ENCODE data around the gene NEURL3. TPM values are rescaled to one million over a fixed set of nuclear protein-coding genes. Genes with fewer than 3 reads are reported as not detected.
"Not testable (repeated sequence)": the region's sequence is repeated elsewhere in the genome, so short reads cannot be mapped to it uniquely, and the experiment has no call there.

The NEURL3 gene
- total RNA-seq, 4 donors from 2014 or later, result not detected

DNA sequence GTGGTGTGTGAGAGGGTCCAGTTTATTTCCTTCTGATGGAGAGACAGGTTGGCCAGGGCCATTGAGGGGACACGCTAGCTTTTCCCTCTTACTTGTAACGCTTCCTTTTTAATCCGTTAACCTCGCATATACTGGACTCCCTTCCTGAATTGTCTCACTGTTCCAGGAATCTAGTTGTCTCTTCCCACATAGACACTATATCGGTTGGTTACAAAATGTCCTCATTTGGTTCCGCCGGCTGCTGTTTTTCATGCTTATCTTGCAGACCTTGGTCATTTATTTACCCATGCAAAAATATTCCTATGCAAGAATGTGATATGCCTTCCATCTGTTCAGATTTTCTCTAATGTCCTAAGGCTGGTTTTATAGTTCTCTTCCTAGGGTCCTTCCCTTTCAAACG, 35.0 kb downstream of the NEURL3 start:
- WGBS, 2 donors (ENCODE audit: low coverage in 1 of 2), result 50 to 81% methylated on average over 7 to 8 of the region's 8 CpGs
- Histone ChIP-seq H3K4me1 (peaks cover 0 to 7% (median 3%) of the 10 kb centered on the region in 3 donors), H3K36me3 (no peaks in the 10 kb centered on the region), H3K27me3 (peaks cover 17% of the 10 kb centered on the region), H3K9me3 (no peaks in the 10 kb centered on the region), H3K27ac (no peak overlapping the region), H3K4me3 (no peak overlapping the region)
- no peak for TF ChIP-seq POLR2AphosphoS5 (IDR thresholded peaks at IDR 0.05)
- no peak for TF ChIP-seq EP300 (IDR thresholded peaks at IDR 0.05)
- TF ChIP-seq POLR2A (IDR thresholded peaks at IDR 0.05), result no peak
- no peak for TF ChIP-seq CTCF (IDR thresholded peaks at IDR 0.05)
- no peak for ATAC-seq

DNA sequence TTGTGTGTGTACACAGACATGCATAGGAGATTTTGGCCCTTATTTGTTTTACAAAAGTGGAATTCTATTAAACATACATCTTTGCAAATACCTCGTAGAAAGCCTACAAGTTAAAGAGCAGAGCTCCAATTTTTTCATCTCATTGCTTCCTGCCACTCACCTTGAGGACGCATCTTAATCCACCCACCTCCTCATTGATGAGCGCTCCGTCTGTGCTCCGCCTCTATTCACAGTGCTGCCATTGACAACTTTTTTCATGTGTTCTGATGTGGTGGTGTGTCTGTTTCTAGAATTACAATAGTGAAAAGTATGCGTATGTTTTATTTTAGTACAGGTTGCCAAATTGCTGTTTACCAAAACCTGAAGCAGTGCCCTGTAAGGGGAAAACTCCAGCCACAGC, 36.3 kb downstream of the NEURL3 start:
- no peaks in the 10 kb centered on the region for H3K9me3 ChIP-seq
- WGBS, 2 donors (ENCODE audit: low coverage in 1 of 2), result 76 to 82% methylated on average over 6 of the region's 6 CpGs

DNA sequence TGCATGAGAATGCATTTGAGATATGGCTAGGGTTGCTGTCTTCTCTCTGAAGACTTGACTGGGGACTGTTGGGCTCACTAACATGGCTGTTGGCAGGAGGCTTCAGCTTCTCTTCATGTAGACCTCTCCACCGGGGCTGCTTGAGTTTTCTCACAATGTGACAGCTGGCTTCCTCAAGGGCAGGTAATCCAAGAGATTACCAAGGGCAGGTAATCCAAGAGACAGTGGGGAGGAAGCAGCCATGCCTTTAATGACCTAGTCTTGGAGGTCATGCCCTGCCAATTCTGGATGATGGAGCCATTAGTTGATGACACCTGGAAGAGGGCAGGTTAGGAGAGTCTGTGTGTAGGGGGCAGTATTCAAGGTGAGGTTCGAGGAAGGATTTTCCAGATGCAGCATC, 40.5 kb downstream of the NEURL3 start:
- no peaks in the 10 kb centered on the region for H3K27me3 ChIP-seq
- no peak for ATAC-seq
- H3K36me3 ChIP-seq, result no peaks in the 10 kb centered on the region
- no peak overlapping the region for H3K4me3 ChIP-seq
- no peaks in the 10 kb centered on the region for H3K4me1 ChIP-seq
- TF ChIP-seq EP300 (IDR thresholded peaks at IDR 0.05) (no peak), POLR2AphosphoS5 (IDR thresholded peaks at IDR 0.05) (no peak), CTCF (IDR thresholded peaks at IDR 0.05) (no peak), POLR2A (IDR thresholded peaks at IDR 0.05) (no peak)
- 80 to 92% methylated on average over 1 of the region's 2 CpGs for WGBS, 2 donors (ENCODE audit: low coverage in 1 of 2)
- H3K9me3 ChIP-seq, result peaks cover 0 to 5% (median 0%) of the 10 kb centered on the region in 3 donors
- no peak overlapping the region for H3K27ac ChIP-seq

More for the DNA sequence above, 36.3 kb downstream of the NEURL3 start:
- H3K4me3 ChIP-seq, result no peak overlapping the region
- TF ChIP-seq POLR2A (IDR thresholded peaks at IDR 0.05) (no peak), CTCF (IDR thresholded peaks at IDR 0.05) (no peak), EP300 (IDR thresholded peaks at IDR 0.05) (no peak), POLR2AphosphoS5 (IDR thresholded peaks at IDR 0.05) (no peak)
- H3K27me3 ChIP-seq, result peaks cover 17% of the 10 kb centered on the region
- no peak for ATAC-seq
- H3K4me1 ChIP-seq, result peaks cover 0 to 7% (median 3%) of the 10 kb centered on the region in 3 donors
- no peak overlapping the region for H3K27ac ChIP-seq
- no peaks in the 10 kb centered on the region for H3K36me3 ChIP-seq

GRCh38 chr2:96464061-96464460, 41.1 kb downstream of the NEURL3 start:
- WGBS, 2 donors (ENCODE audit: low coverage in 1 of 2), result 91 to 93% methylated on average over 2 to 3 of the region's 3 CpGs
- Histone ChIP-seq H3K27ac (no peak overlapping the region), H3K4me3 (no peak overlapping the region), H3K4me1 (no peaks in the 10 kb centered on the region), H3K27me3 (no peaks in the 10 kb centered on the region), H3K9me3 (peaks cover 0 to 11% (median 0%) of the 10 kb centered on the region in 3 donors), H3K36me3 (no peaks in the 10 kb centered on the region)
- TF ChIP-seq POLR2AphosphoS5 (IDR thresholded peaks at IDR 0.05) (no peak), CTCF (IDR thresholded peaks at IDR 0.05) (no peak), POLR2A (IDR thresholded peaks at IDR 0.05) (no peak), EP300 (IDR thresholded peaks at IDR 0.05) (no peak)
- ATAC-seq, result no peak

GRCh38 chr2:96463119-96463518, 42.0 kb downstream of the NEURL3 start:
- H3K27me3 ChIP-seq, result no peaks in the 10 kb centered on the region
- no peak for ATAC-seq
- H3K27ac ChIP-seq, result no peak overlapping the region
- no peak for TF ChIP-seq POLR2AphosphoS5 (IDR thresholded peaks at IDR 0.05)
- peaks cover 0 to 18% (median 0%) of the 10 kb centered on the region in 3 donors for H3K9me3 ChIP-seq
- H3K4me1 ChIP-seq, result no peaks in the 10 kb centered on the region
- WGBS, 2 donors (ENCODE audit: low coverage in 1 of 2), result 56 to 71% methylated on average over 2 of the region's 2 CpGs
- H3K36me3 ChIP-seq, result no peaks in the 10 kb centered on the region
- no peak overlapping the region for H3K4me3 ChIP-seq

DNA sequence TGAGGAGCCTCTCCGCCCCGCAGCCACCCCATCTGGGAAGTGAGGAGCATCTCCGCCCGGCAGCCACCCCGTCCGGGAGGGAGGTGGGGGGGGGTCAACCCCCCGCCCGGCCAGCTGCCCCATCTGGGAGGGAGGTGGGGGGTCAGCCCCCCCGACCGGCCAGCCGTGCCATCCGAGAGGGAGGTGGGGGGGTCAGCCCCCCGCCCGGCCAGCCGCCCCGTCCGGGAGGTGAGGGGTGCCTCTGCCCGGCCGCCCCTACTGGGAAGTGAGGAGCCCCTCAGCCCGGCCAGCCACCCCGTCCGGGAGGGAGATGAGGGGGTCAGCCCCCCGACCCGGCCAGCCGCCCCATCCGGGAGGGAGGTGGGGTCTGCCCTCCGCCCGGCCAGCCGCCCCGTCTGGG, 43.5 kb downstream of the NEURL3 start:
- not testable (repeated sequence) for H3K4me1 ChIP-seq, H3K27me3 ChIP-seq, H3K4me3 ChIP-seq, H3K27ac ChIP-seq, ATAC-seq, H3K36me3 ChIP-seq
- H3K9me3 ChIP-seq, result peaks cover 0 to 18% (median 0%) of the 10 kb centered on the region in 3 donors
- no CpG with 5 or more reads among the region's 30 CpGs for WGBS, 2 donors (ENCODE audit: low coverage in 1 of 2)

All from gastroesophageal sphincter (tissue), 4 donors.